HEK293 (cell line): ENCODE data around the gene UACA.

Experiments
- CTCF ChIA-PET: fragments of 350-600 bp; formaldehyde crosslinking; extraction: SDS; loops from one replicate; lab custom pipeline; 2021; ENCODE audit warnings: antibody characterized with exemption; lab: Yijun Ruan, JAX
- POLR2A ChIA-PET: fragments of 300-600 bp; formaldehyde crosslinking; extraction: SDS; loops from one replicate; lab custom pipeline; 2020; ENCODE audit warnings: antibody characterized with exemption, inconsistent platforms; lab: Yijun Ruan, JAX
- H3K27ac ChIP-seq: fragments of 200-500 bp; sonication (Bioruptor generic); 2 replicates; pipeline ENCODE4 v1.5.1; 2014; ENCODE audit warnings: low read depth, low read length, control low read depth, inconsistent platforms; ENCODE audit errors: extremely low read depth
- H3K36me3 ChIP-seq, 2 experiments: fragments of 200-500 bp in 1 of 2; sonication (Bioruptor generic) in 1 of 2; 1 replicate in 1 of 2; 2 replicates in 1 of 2; pipeline ENCODE4 v1.5.1; 2014 to 2017; ENCODE audit warnings: inconsistent platforms in 2 of 2, low read length in 2 of 2; ENCODE audit not compliant: control insufficient read depth in 2 of 2, insufficient read depth in 1 of 2
- H3K4me1 ChIP-seq: fragments of 200-500 bp; sonication (Bioruptor generic); 2 replicates; pipeline ENCODE4 v1.5.1; 2014; ENCODE audit warnings: mild to moderate bottlenecking, low read length, inconsistent platforms; ENCODE audit not compliant: control insufficient read depth, insufficient read depth
- H3K4me3 ChIP-seq: 2 replicates; pipeline ENCODE4 v1.5.1; 2011; ENCODE audit warnings: low read depth, mild to moderate bottlenecking, control low read depth, low read length, moderate library complexity
- H3K9me3 ChIP-seq: fragments of 200-500 bp; sonication (Bioruptor generic); 2 replicates; pipeline ENCODE4 v1.5.1; 2014; ENCODE audit warnings: low read depth, low read length, inconsistent platforms; ENCODE audit not compliant: control insufficient read depth, insufficient read depth
- GLI2 ChIP-seq: fragments of 450-650 bp; formaldehyde crosslinking; IDR thresholded peaks from 2 replicates; pipeline ENCODE4; 2017; ENCODE audit warnings: missing biosample characterization, missing genetic modification characterization, low read depth, borderline replicate concordance
- GLIS1 ChIP-seq: fragments of 450-650 bp; formaldehyde crosslinking; IDR thresholded peaks from 2 replicates; pipeline ENCODE4 v1.5.1; 2016; ENCODE audit warnings: missing biosample characterization, missing genetic modification characterization
- HOXA7 ChIP-seq: sonication (generic); formaldehyde crosslinking; IDR thresholded peaks from 2 replicates; pipeline ENCODE4 v1.8.1; 2022; ENCODE audit warnings: missing genetic modification reagents, borderline replicate concordance
- OVOL3 ChIP-seq: fragments of 450-650 bp; formaldehyde crosslinking; IDR thresholded peaks from 2 replicates; pipeline ENCODE4 v1.5.1; 2016; ENCODE audit warnings: missing biosample characterization, missing genetic modification characterization
- SCRT1 ChIP-seq: fragments of 450-650 bp; formaldehyde crosslinking; IDR thresholded peaks from 2 replicates; pipeline ENCODE4 v1.5.1; 2016; ENCODE audit warnings: missing biosample characterization, missing genetic modification characterization, borderline replicate concordance
- ZBTB10 ChIP-seq: fragments of 450-650 bp; formaldehyde crosslinking; IDR thresholded peaks from 2 replicates; pipeline ENCODE4 v1.5.1; 2016; ENCODE audit warnings: missing biosample characterization, missing genetic modification characterization
- ZFP69B ChIP-seq: fragments of 450-650 bp; formaldehyde crosslinking; IDR thresholded peaks from 2 replicates; pipeline ENCODE4 v1.5.1; 2016; ENCODE audit warnings: missing biosample characterization, missing genetic modification characterization
- ZNF112 ChIP-seq: fragments of 450-650 bp; formaldehyde crosslinking; IDR thresholded peaks from 2 replicates; pipeline ENCODE4 v1.5.0; 2017; ENCODE audit warnings: missing biosample characterization, missing genetic modification characterization
- ZNF133 ChIP-seq: fragments of 450-650 bp; formaldehyde crosslinking; IDR thresholded peaks from 2 replicates; pipeline ENCODE4 v1.5.1; 2016; ENCODE audit warnings: missing biosample characterization, missing genetic modification characterization
- ZNF140 ChIP-seq: fragments of 450-650 bp; formaldehyde crosslinking; IDR thresholded peaks from 2 replicates; pipeline ENCODE4 v1.5.1; 2016; ENCODE audit warnings: missing biosample characterization, missing genetic modification characterization
- ZNF221 ChIP-seq: fragments of 450-650 bp; formaldehyde crosslinking; IDR thresholded peaks from 2 replicates; pipeline ENCODE4 v1.5.1; 2017; ENCODE audit warnings: missing biosample characterization, missing genetic modification characterization, borderline replicate concordance
- ZNF248 ChIP-seq: fragments of 450-650 bp; formaldehyde crosslinking; IDR thresholded peaks from 2 replicates; pipeline ENCODE4 v1.5.1; 2017; ENCODE audit warnings: missing biosample characterization, missing genetic modification characterization
- ZNF274 ChIP-seq, 2 experiments: fragments of 200-500 bp in 1 of 2; fragments of 450-650 bp in 1 of 2; sonication (Bioruptor generic) in 1 of 2; formaldehyde crosslinking in 1 of 2; IDR thresholded peaks; 2 replicates each; pipeline versions ENCODE4 v1.5.1 to v1.6.1; 2014 to 2016; ENCODE audit warnings: borderline replicate concordance in 1 of 2, inconsistent platforms in 1 of 2, low read length in 1 of 2, missing biosample characterization in 1 of 2, missing genetic modification characterization in 1 of 2
- ZNF292 ChIP-seq: fragments of 450-650 bp; formaldehyde crosslinking; IDR thresholded peaks from 2 replicates; pipeline ENCODE4 v1.5.1; 2016; ENCODE audit warnings: low read depth, missing biosample characterization, missing genetic modification characterization, borderline replicate concordance
- ZNF416 ChIP-seq: fragments of 450-650 bp; formaldehyde crosslinking; IDR thresholded peaks from 2 replicates; pipeline ENCODE4 v1.5.1; 2016; ENCODE audit warnings: missing biosample characterization, missing genetic modification characterization
- ZNF426 ChIP-seq: fragments of 450-650 bp; formaldehyde crosslinking; IDR thresholded peaks from 2 replicates; pipeline ENCODE4 v1.5.1; 2017; ENCODE audit warnings: missing biosample characterization, missing genetic modification characterization, mild to moderate bottlenecking, inconsistent platforms, moderate library complexity
- ZNF488 ChIP-seq: fragments of 450-650 bp; formaldehyde crosslinking; IDR thresholded peaks from 2 replicates; pipeline ENCODE4 v1.5.1; 2016; ENCODE audit warnings: missing biosample characterization, missing genetic modification characterization
- ZNF513 ChIP-seq: fragments of 450-650 bp; IDR thresholded peaks from 2 replicates; pipeline ENCODE4 v1.5.1; 2018; ENCODE audit warnings: missing biosample characterization, missing genetic modification characterization
- ZNF580 ChIP-seq: fragments of 450-650 bp; formaldehyde crosslinking; IDR thresholded peaks from 2 replicates; pipeline ENCODE4 v1.5.1; 2016; ENCODE audit warnings: missing biosample characterization, missing genetic modification characterization
- ZNF621 ChIP-seq: fragments of 450-650 bp; formaldehyde crosslinking; IDR thresholded peaks from 2 replicates; pipeline ENCODE4 v1.5.1; 2017; ENCODE audit warnings: missing biosample characterization, missing genetic modification characterization
- ZNF747 ChIP-seq: fragments of 450-650 bp; formaldehyde crosslinking; IDR thresholded peaks from 2 replicates; pipeline ENCODE4 v1.5.1; 2016; ENCODE audit warnings: missing biosample characterization, missing genetic modification characterization

UACA gene

DNA sequence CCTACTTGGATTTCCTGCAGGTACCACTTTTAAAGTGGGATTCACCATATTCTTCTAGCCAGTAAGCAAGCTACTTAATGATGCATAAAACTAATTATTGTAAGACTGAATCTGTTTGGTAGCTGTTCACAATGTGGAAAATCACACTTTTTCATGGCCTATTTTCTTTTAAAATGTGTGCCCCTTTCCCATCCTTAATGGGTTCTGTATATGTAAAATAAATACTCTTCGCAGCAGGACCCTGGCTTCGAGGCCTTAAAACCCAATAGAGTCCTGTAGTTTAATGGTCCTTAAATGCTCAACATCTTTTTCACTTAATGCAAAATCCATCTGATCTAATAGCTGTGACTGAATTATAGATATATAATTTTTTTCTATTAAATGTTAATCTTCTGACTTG is 111.0 kb downstream of the UACA start:
- H3K27ac ChIP-seq: no peak overlapping the region
- ChIA-PET POLR2A (no interaction called here), CTCF (interaction anchor here (0.6 kb wide), 1 partner anchor 70 kb away, joined by 3 read pairs; no protein-coding TSS in a partner anchor)

GRCh38 chr15:70651303-70651845 is 112.0 kb downstream of the UACA start:
- Histone ChIP-seq H3K9me3 (no peaks in the 10 kb centered on the region), H3K27ac (no peak overlapping the region), H3K36me3 (peaks cover 4 to 9% of the 10 kb centered on the region in 2 experiments), H3K4me1 (no peaks in the 10 kb centered on the region), H3K4me3 (no peak overlapping the region)
- ChIA-PET CTCF (interaction anchor here (0.7 to 1.3 kb wide), 4 partner anchors 28 to 160 kb away, joined by 3 to 4 read pairs (median 3); no protein-coding TSS in a partner anchor), POLR2A (no interaction called here)
- TF ChIP-seq ZNF621 (tag by site-specific recombination) (no peak), ZNF580 (tag by site-specific recombination) (no peak), ZNF274 (IDR thresholded peaks at IDR 0.05; ENCODE audit: low read length) (no peak), ZNF274 (tag by site-specific recombination; IDR thresholded peaks at IDR 0.05; ENCODE audit: borderline replicate concordance) (no peak), ZNF488 (tag by site-specific recombination) (no peak), ZNF248 (tag by site-specific recombination) (no peak), ZFP69B (tag by site-specific recombination) (no peak), ZBTB10 (tag by site-specific recombination) (no peak), OVOL3 (tag by site-specific recombination) (no peak), ZNF416 (tag by site-specific recombination) (no peak)

More for the DNA sequence above, 111.0 kb downstream of the UACA start:
- Histone ChIP-seq H3K4me1 (no peaks in the 10 kb centered on the region), H3K4me3 (no peak overlapping the region)
- TF ChIP-seq ZNF513 (tag by site-specific recombination): no peak
- no peak for TF ChIP-seq ZNF292 (tag by site-specific recombination)
- no peak for TF ChIP-seq GLI2 (tag by site-specific recombination)
- TF ChIP-seq ZNF112 (tag by site-specific recombination): no peak
- TF ChIP-seq SCRT1: no peak
- TF ChIP-seq ZNF426 (tag by site-specific recombination): no peak
- no peak for TF ChIP-seq ZNF488 (tag by site-specific recombination)
- no peak for TF ChIP-seq ZNF140 (tag by site-specific recombination)
- no peak for TF ChIP-seq ZNF133 (tag by site-specific recombination)
- TF ChIP-seq ZNF747 (tag by site-specific recombination): no peak
- TF ChIP-seq HOXA7: no peak
- no peak for TF ChIP-seq GLIS1
- no peak for TF ChIP-seq ZNF221
- TF ChIP-seq, all 188 proteins: peak for 0
- Histone ChIP-seq H3K36me3 (peaks cover 11 to 18% of the 10 kb centered on the region in 2 experiments), H3K9me3 (no peaks in the 10 kb centered on the region)
